ENCODE measurements around the gene ANKRD55.
"Not testable (repeated sequence)": the region's sequence is repeated elsewhere in the genome, so short reads cannot be mapped to it uniquely, and the experiment has no call there.

Gene ANKRD55

DNA sequence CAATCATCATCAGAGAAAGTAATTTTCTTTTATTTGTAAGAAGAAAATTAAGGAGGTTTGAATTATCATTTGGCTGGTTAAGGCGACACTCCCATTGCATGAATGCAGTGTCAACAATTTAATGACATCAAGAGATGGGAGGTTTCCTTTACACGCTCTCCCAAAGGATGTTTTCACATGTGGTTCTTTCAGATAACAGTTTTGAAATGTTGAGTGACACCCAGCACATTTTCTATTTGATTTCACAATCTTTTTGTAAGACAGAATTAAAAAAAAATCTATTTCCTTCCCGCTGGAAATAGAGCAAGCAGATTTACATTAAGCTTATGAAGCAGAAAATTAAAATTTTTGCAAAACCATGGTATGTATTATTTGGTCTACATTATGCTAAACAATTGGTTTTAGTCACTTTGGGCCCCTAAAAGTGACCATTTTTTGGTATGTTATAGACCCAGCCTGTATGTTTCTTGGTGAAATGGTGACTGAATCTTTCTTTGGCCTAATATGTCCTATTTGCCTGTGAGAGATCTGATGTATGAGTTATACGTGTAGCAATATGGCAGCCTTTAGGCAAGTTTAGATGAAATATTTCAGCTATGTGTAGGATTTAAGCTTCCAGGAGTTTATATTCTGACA is 18.9 kb upstream of the ANKRD55 start:
- no peak for DNase-seq

DNA sequence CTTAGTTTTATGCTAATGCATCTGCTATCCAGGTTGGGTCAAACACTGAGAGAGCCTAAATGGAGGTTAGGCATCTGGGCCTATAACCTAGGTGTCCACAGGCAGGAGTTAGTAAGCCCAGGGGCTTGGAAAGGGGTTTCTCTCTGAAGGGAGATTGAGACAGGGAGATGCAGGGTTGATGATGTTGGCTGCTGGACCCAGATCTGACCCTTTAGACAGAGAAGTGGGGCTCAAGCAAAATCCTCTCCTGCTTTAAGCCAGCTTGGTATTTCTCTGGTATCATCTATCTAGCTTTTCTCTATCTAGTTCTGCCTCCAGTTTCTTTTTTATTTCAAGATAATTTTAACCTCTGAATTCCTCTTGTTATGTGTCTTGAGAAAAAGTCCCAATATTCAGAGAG is 18.3 kb upstream of the ANKRD55 start:
- DNase-seq = no peak

DNA sequence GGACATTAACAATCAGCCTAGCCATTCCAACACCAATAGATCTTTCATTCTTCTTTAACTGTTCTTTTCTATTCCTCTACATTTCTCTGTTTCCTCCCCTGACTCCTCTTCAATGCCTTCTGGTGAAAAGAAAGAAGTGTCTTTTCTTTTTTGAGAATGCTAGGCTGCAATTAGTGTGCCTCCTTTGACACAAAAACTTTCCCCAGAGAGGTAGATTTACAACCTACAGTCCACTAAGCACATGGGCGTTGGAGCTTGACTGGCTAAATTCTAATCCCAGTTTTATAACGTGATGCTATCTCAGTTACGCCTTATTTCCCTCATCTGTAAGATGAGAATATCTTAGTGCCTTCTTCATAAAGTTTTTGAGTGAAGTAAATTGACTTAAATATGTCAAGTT is 16.9 kb upstream of the ANKRD55 start:
- no peak for DNase-seq

DNA sequence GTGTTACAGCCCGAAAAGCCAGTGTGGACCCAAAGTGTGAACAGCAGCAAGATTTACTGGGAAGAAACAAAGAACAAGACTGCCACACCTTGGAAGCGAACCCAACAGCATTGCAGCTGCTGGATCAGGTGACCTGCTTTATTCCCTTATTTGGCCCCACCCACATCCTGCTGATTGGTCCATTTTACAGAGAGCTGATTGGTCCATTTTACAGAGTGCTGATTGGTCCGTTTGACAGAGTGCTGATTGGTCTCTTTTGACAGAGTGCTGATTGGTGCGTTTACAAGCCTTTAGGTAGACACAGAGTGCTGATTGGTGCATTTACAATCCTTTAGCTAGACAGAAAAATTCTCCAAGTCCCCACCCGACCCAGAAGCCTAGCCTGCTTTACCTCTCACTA is 16.0 kb upstream of the ANKRD55 start:
- not testable (repeated sequence) for DNase-seq

DNA sequence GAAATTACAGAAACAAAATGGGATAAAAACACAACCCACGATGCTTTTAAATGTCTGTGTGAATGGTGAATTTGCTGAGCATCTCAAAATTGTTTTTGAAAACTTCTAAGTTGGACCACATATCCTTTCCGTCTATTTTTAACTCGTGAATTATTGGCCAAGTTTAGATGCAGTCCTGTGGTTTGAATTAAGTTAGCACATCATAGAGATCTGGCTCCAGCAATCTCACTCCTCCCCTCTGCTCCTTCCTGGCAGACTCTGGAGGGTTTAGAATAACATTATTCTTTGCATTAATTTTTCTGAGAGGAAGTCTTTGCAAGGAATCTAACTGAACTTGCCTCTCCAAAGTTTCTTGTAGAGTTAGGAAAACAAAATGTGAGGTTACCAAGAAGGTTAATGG is 14.5 kb upstream of the ANKRD55 start:
- DNase-seq = no peak

DNA sequence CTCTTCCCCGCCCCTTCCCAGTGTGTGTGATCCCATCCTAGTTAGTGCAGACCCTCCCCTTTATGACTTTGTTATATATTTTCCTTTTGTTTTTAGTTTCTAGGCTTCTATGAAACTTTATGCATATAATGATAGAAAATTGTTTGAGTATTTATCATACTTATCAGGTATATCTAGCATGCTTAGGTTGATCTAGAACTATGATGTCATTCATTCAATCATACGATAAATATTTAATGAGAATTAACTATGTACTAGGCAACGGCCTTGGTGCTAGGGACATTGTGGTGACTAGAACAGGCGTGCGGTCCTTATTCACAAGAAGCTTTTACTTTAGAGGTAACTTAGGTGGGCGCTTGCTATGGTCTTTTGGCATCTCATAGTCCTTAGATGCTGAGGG is 13.6 kb upstream of the ANKRD55 start:
- DNase-seq = no peak

DNA sequence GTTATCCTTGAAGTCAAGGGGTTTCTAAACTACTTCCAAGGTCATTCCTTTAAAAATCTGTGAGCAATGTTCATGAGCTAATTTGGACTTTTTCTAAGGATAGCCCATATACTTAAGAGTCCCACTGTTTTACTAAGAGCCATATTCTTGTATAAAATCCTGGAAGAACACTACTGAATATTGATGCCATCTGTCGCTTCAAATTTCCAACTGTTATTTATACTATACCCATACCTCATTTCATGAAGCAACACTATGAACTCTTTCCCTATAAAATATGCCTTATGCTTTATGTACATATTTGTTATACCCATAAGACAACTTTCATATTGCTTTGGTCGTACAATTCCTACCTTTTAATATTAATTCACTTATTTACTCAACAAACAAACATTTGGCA is 12.4 kb upstream of the ANKRD55 start:
- DNase-seq = no peak

DNA sequence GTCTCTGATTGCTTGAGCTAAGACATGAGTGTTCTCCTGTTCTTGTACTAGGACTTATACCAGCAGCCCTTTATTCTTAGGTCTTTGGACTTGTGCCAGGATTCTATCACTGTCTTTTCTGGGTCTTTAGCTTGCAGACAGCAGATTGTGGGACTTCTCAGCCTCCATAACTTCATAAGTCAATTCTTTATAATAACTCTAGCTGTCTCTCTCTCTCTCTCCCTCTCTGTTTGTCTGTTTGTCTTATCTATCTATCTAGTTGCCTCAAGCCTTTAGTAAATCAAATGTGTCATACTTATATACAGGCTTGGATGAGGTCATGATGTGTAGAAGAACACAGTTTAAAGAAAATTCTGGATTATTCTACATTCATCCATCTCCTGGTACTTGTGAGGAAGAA is 11.5 kb upstream of the ANKRD55 start:
- no peak for DNase-seq

DNA sequence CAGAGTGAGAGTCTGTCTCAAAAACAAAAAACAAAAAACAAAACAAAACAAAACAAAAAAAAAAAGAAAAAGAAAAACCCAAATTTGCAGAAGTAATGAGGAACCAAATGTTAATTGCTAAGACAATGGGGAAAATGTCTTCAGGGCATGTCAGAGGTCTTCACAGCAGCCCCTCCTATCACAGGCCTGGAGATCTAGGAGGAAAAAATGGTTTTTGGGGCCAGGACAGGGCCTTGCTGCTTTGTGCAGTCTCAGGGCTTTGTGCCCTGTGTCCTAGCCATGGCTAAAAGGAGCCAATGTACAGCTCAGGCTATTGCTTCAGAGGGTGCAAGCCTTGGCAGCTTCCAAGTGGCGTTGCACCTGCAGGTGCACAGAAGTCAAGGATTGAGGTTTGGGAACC is 9.1 kb upstream of the ANKRD55 start:
- not testable (repeated sequence) for DNase-seq

DNA sequence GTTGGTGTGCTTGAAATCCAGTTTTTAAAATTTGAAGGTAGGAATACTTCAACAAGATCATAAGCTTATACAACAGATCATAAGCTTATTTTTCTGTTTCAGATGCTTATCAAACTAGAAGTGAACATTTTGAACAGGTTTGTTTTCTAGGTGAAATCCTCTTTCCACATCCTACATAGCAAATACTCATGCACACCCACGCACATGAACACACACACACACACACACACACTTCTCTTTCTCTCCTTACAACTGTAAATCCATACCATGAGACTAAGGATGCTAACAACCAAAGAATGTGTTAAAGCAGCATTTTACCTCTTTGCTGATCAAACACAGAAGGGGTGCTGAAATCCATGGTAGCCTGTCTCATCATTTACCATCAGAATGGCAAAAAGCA is 592 bp downstream of the ANKRD55 start:
- no peak for DNase-seq

DNA sequence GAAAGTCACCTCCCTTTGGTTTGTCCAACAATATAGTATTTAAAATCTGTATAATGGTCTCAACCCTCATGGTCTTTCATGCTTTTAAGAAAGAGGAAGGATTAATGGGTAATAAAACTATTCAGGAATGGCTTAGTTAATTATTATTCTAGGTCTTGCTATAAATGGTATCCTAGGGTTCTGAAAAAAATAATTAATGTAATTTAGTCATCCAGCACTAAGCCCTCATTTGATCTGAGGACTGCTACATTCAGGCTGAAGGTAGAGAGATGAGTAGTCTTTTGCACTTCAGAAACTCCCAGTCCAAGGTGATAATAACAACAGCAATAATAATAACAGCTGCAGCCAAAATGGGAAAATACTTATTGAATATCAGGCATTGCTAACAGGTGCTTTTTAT is 2.6 kb downstream of the ANKRD55 start:
- no peak for DNase-seq

DNA sequence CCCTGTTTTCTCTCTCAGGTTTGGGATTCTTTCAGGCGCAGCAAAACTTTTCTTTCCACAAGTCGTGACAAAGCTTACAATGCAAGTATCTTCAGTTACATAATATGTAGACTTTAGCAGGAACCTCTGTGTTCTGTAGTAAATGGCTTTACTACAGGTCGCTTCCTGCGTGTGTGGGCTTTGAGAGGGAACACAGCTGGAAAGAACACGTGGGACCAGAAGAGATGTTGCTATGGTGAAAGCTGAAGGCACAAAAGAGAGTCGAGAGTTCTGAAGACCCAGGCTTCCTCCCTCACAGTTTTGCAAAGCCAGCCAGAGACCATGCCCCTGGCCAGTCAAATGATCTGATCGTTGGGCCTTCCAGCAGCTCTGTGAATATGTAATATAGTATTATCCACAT is 4.0 kb downstream of the ANKRD55 start:
- DNase-seq = no peak

DNA sequence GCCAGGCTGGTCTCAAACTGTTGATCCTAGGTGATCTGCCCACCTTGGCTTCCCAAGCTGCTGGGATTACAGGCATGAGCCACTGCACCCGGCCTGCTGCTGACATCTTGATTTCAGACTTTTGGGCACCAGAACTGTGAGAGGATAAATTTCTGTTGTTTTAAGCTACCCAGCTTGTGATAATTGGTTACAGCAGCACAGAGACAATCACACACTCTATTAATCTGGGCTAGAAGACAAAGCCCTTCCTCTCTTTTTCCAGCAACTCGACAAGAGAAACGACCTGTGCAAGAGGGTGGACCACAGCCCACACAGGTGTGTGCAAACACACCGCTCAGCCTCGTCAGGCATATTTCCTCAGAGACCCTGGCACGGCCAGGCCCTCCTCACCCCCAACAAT is 4.5 kb downstream of the ANKRD55 start:
- no peak for DNase-seq

DNA sequence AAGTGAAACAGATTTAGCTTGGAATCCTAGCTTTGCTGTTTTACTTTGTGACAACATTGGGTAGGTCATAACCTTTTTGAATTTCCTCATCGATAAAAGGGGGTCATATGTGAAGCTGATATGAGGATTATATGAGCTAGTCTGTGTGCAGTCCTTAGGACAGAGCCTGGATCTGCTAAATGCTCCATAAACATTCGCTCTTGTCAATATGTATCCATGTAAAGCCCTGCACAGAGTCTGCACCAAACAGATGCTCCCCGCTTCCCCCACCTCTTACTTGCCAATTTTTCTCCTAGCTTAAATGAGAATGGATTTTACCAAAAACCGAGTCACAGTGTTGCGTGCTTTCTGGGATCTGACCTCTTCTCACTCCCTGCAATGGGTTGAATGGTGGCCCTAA is 5.4 kb downstream of the ANKRD55 start:
- DNase-seq = no peak

DNA sequence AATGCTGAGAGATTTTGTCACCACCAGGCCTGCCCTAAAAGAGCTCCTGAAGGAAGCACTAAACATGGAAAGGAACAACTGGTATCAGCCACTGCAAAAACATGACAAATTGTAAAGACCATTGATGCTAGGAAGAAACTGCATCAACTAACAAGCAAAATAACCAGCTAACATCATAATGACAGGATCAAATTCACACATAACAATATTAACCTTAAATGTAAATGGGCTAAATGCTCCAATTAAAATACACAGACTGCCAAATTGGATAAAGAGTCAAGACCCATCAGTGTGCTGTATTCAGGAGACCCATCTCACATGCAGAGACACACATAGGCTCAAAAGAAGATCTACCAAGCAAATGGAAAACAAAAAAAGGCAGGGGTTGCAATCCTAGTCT is 9.8 kb downstream of the ANKRD55 start:
- DNase-seq = not testable (repeated sequence)

DNA sequence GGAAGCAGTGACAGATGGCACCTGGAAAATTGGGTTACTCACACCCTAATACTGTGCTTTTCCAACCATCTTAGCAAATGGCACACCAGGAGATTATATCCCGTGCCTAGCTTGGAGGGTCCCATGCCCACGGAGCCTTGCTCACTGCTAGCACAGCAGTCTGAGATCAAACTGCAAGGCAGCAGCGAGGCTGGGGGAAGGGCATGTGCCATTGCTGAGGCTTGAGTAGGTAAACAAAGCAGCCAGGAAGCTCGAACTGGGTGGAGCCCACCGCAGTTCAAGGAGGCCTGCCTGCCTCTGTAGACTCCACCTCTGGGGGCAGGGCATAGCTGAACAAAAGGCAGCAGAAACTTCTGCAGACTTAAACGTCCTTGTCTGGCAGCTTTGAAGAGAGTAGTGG is 11.5 kb downstream of the ANKRD55 start:
- DNase-seq = not testable (repeated sequence)

DNA sequence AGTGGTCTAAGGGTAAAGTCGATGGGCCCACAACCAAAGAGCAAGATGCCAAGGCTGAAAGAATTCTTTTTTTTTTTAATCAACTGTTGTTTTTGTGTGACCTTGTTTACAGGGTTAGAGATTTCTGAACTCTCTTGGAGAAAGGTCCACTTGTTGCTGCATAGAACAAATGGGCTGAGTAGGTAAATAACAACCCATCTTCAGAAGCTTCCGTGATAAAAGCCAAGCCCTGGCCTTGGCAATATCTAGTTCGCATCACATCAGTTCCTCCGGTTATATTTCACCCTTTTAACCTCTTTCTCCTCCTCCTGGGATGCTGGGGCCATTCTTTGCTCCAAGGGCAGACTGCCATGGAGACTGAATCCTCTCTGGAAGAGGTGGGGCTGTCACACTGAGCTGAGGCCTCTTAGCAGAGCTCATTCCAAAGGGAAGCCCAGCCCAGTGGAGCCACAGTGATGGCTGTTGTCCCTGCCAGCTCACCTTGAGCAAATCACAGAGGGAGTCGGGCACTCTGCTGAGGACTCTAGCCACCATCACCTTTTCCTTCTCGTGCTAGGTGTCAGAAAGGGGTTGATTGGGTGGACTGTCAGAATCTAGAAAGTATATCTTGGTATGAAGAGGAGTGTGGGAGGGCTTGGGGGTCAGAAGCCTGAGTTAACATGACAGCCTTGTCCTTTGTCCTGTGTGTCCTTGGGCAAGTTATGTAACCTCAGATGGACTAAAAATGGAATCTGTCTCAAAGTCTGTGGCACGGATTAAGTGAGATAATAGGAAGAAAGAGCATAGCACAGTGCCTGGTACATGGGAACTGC is 17.9 kb downstream of the ANKRD55 start:
- DNase-seq = no peak

DNA sequence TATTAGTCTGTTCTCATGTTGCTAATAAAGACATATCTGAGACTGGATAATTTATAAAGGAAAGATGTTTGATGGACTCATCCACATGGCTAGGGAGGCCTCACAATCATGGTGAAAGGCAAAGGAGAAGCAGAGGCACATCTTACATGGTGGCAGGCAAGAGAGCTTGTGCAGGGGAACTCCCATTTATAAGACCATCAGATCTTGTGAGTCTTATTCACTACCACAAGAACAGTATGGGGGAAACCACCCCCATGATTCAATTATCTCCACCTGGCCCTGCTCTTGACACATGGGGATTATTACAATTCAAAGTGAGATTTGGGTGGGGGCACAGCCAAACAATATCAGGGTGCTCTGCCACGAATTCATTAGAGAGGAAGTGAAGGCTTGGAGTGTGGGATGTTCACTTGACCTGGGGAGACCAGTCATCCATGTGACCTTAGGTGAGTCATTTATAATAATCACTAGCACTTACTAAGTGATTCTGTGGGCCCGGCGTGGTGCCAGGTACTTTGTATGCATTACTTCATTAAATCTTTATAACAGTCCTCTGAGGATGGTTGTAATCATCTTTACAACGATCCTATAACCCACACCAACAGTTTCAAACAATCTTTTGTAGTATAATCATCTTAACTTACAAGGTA is 19.1 kb downstream of the ANKRD55 start:
- DNase-seq = not testable (repeated sequence)

DNA sequence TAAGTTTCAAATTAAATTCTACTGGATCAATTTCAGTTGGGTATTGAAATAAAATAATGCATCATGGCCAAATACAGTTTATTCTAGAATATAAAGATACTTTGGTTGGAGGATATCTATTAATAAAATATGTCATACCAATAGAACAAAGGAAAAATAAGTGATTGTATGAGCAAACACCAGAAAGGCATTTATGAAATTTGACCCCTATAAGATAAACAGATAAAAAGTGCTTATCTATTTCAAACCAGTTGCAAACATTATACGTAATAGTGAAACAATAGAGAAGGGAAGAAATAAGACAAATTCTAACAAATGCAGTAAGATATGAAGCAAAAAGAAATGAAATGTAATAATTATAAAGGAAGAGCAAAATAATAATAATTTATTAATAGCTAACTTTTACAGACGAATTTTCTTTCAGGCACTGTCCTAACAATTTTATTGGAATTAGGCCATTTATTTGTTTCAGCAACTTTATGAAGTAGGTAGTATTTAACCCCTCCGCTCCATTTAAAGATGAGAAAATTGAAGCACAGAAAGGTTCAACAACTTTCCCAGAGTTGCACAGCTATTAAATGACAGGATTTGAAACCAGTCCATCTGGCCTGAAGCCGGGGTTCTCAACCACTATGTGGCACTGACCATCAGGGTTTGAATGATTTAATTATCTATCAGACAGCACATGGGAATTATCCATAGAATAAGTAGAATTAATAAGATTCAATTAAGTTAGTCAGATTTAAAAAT is 20.8 kb downstream of the ANKRD55 start:
- DNase-seq = no peak

DNA sequence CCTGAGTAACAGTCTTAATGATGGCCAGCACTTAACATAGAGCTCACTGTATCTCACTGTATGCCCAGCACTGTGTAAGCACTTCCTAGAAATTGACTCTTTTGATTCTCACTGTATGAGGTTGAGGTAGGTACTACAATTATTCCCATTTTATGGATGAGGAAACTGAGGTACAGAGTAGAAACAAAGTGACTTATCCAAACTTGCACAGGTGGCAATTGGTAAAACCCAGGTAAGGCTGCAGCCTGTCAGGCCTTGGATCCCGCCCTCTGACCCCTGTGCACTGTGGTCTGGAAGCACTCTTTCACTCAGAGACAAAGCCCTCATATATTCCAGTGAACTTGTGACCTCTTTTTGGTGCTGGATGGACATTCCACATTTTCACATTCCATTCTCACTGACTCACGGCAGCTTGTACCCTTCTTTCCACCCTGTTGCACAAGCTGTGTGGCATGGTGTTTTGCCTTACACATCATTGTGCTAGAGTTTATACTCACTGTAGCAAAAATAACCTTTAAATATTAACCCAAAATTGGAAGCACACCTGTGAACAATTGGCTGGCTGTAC is 21.7 kb downstream of the ANKRD55 start:
- DNase-seq = no peak

DNA sequence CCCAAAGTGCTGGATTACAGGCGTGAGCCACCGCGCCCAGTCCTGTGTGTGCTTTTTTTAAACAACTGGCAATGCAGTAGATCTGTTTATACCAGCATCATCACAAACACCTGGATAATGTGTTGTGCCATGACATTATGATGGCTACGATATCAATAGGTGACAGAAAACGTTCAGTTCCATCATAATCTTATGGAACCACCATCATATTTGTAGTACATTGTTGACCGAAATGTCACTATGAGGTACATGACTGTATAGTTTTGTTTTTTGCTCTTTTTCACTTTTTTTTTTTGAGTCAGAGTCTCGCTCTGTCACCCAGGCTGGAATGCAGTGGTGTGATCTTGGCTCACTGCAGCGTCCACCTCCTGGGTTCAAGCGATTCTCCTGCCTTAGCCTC is 24.4 kb downstream of the ANKRD55 start:
- DNase-seq = no peak

DNA sequence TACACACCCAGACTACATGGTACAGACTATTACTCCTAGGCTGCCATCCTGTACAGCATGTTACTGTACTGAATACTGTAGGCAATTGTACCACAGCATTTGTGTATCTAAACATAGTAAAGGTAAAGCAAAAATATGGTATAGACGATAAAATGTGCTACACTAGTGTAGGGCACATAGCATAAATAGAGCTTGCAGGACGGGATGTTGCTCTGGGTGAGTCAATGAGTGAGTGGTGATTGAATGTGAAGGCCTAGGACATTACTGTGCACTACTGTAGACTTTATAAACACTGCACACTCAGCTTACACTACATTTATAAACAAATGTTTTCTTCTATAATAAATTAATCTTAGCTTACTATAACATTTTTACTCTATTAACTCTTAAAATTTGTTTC is 25.6 kb downstream of the ANKRD55 start:
- no peak for DNase-seq
